SIG-M5 (cell line): ENCODE measurements around the gene ZNRF1.

Experiments
- DNase-seq: peaks from one replicate; lab custom pipeline; 2025; lab: John Stamatoyannopoulos, UW

Gene ZNRF1

DNA sequence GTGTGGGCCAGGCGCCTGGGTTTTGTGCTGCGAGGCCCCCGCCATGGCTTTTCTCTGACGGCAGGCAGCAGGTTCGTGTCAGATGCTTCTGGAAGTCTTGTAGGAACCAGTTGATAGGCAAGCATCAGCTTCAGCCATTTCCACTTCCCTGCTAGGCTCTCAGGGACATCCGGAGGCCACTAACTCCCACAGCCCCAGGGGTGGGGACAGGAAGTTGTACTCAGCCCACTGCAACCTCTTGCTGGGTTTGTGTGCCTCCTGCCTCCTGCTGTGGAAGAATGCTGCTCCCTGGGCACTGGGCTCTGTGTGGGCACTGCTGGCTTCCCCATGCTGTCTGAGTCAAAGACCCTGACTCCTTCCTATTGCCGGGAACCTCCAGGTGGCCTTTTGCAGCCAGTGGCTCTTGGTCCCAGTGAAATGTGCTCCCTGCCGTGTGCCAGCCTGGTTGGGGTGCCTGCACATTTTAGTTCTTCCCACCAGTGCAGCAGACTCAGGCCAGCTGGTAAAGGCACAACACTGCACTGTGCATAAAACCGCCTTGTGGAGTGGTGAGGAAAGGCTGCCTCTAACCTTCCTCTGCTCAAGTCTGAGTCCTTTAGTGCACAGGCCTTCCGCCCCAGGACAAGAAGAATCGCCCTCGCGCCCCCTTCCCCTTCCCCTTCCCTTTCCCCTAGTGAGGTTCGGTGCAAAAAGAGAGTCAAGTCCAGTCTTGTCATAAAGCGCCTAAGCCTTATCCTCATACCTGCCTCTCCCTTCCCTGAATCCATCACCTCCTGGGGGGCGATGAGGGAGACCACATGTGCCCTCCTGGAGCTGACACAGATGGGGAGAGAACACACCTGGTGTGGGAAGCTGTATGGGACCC, 101.1 kb downstream of the ZNRF1 start:
- DNase-seq, result no peak

DNA sequence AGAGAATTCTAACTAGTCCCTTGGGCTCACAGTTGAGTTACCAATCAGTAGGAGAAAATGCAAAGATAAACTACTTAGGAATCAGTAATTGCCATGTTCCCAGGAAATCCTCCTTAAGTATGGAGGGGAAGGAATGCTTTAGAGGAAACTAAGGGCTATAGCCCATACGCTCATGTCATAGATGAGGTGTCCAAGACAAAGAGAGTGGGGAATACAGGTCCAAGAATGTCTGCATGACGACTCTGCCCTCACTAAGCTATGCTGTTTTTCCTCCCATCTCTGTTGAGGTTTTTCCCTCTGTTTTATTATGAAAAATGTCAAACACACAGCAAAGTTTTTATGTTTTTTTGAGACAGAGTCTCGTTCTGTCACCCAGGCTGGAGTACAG, 101.8 kb downstream of the ZNRF1 start:
- no peak for DNase-seq

GRCh38 chr16:75101635-75102034, 102.8 kb downstream of the ZNRF1 start:
- DNase-seq, result no peak

GRCh38 chr16:75102595-75102994, 103.8 kb downstream of the ZNRF1 start:
- DNase-seq, result no peak

DNA sequence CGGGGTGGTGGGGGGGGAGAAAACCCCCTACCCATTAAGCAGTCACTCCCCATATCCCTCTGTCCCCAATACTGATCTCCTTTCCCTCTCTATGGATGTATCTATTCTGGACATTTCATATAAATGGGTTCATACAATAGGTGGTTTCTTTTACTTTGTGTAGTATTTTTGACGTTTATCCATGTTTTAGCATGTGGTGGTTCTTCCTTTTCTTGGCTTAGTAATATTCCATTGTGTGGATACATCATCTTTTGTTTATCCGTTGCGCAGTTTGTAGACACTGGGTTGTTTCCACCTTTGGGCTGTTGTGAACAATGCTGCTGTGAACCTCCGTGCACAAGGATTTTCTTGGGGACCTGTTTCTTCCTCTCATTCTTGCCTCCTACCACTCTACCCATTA, 105.2 kb downstream of the ZNRF1 start:
- DNase-seq, result no peak

DNA sequence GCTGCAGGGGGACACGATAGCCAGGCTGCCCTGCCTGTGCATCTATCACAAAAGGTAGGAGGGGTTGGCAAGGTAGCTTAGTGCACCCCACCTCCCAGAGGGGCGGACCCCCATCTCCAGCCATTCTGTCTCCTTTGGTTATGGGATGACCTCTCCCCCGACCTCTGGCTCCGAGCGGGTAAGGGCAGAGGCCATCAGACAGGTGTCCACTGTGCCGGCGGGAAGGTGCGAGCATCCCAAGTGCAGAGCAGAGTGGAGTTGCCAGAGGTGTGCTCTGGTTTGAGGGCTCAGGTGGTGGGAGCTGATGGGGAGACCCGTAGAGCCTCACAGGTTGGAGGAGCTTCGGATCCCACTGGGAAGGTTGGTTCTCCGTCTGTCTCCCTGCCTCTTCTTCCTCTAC, 106.0 kb downstream of the ZNRF1 start:
- no peak for DNase-seq

DNA sequence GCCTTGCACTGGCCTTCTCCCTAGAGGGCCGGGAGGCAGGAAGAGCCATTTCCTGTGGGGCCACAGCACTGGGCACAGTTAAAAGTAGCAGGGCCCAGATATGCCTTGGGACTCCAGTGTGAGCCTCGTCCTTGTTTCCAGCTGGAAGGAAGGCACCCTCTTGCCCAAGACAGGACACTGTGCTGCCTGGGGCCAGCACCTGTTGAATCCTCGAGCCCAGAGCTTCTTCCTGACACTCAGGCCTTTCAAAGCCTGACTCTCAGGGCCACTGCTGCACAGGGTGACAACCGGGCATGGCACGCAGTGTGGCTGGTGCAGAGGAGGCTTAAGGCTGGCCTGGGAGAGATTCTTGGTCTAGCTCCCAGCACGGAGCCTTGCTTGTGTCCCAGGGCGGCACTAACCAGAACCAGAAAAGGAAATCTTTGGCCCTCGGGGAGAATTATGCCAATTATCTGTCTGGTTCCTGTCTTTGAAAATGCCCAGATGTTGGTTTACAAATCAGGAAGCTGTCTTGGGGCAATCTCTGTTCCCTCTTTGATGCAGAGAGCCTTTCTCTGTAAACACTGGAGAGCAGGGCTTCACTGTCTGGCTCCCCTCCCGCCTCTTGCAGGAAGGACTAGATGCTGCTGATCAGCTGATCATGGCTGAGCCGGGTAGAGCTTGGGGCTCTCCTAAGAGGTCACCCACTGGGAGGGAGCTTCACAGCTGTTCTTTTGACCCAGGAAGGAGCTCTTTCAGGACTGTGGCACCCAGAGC, 106.7 kb downstream of the ZNRF1 start:
- peak; percentile 14 for DNase-seq

- no peak for DNase-seq
These were observed 107.8 kb downstream of the ZNRF1 start for GRCh38 chr16:75106351-75107274.

GRCh38 chr16:75107505-75107904, 108.7 kb downstream of the ZNRF1 start:
- no peak for DNase-seq

DNA sequence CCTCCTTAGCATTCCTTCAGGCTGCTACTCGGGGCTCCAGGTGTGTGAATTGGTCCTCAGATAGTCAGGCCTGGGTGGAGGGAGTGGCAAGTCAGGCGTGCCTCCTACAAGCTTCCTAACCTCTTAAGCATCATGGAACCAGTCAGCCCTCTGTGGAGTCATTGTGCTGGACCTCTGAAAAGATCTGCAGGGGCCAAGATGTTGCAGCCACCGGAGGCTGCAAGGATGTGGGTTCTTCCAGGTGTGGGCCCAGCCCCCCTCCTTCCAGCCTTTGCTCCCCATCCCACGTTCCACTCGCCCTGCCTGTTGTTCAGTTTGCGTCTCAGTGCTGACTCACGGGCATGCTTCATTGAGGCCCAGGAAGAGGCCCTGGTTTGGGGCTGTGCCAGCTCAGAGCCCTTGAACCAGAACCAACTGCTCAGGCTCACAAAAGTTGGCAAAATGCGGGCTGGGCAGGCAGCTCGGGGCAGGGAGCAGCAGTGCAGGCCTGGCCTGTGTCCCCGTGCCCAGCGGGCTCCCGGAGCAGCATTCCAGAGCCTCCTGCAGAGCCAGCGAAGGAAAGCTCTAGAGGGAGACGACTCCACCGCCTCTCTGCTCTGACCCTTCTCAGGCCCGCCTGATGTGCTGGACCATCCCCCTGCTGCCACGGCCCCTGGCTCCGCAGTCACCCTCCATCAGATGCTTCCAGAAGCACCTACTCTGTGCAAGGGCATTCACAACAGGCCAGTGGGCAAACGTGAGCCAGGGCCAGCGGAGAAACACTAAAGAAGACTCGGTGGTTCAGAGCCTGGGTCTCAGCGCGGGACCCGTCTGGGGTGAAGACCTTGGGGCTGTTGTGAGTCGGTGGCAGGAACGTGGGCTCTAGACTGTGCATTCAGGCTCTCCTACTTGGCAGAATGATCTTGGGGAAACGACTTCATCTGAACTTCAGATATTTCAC, 110.2 kb downstream of the ZNRF1 start:
- peak; percentile 42 for DNase-seq

- peak; percentile 63 for DNase-seq
These were observed 111.0 kb downstream of the ZNRF1 start for GRCh38 chr16:75109732-75110243.

DNA sequence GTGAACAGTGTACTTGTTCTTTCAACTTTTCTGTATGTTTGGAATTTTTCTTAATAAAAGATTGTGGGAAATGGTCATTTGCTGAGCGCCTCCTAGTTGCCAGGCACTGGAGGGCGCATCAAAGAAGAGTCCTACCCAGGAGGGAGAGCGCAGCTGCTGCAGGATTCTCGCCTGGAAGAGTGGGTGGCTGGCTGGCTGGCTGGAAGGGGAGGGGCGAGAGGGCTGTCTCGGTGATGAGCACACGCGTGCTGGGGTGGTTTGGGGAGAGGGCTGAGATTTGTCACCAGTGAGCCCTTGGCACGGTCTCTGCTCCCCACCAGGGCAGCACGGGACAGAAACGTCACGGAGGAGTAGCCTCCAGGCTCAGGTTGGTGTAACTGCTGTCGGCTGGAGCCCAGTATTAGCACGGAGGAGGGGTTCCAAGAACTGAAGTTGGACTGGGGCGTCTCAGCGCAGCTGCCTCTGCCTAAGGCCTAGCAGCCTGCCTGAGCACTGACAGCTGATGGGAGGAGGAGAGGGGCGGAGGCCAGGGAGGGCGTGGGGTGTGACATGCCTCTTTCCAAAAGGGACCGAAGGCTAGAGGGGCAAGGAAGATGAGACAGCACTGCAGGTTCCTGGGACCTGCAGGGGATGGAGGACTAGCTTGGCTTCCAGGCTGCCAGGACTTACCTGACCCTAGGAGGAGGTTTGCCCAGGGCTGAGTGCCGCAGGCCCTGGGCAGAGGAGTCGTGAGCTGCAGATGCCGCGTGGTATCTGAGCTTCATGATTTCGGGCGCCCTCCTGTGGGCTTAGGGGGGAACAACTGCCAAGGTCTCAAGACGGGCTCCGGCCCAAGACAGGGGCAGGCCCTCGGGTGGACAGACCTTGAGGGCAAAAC, 112.1 kb downstream of the ZNRF1 start:
- peak; percentile 61 for DNase-seq

- no peak for DNase-seq
These were observed 112.7 kb downstream of the ZNRF1 start for GRCh38 chr16:75111514-75111940.

- DNase-seq, result no peak
These were observed 113.3 kb downstream of the ZNRF1 start for GRCh38 chr16:75111961-75112733.

GRCh38 chr16:75112734-75113491, 114.1 kb downstream of the ZNRF1 start:
- DNase-seq, result no peak

GRCh38 chr16:75113541-75114121, 114.8 kb downstream of the ZNRF1 start:
- no peak for DNase-seq

DNA sequence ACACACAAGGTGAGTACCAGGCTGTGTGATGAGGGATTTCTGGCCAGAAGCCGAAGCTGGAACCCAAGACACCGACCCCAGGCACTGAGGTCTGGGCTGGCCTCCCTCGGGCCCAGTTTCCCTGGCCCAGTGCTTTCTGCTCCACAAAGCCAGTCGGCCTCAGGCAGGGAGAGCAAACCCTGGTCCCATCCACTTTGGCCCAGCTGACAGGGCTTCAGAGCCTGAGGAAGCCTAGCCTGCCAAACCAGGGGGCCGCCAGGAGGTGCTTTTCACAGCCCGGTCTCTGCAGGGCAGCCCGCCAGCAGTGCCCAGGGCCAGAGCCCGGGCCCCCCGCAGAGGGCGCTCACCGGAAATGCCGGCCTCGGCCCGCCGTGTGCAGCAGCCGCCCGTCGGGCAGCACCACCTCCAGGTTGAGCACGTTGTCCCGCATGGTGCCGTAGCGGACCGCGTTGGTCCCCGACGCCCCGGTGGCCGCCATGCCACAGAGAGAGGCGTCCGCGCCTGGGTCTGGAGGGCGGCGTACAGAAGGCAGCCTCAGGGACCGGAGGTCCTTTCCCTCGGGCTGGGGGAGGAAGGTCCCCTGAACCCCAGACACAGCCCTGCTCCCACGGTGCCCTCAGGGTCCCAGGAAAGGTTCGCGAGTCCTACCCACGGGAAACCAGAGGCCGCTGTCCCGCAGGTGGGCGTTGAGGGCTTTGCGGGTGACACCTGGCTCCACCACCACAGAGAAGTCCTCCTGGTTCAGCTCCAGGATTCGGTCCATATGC, 115.5 kb downstream of the ZNRF1 start:
- DNase-seq, result no peak
